Cerebellar cortex (tissue), 1 donor: ENCODE data around the gene MRPL32.
"Not testable (repeated sequence)": the region's sequence is repeated elsewhere in the genome, so short reads cannot be mapped to it uniquely, and the experiment has no call there.

Experiments
- DNase-seq: peaks from one replicate; pipeline ENCODE4 v3.0.0-alpha.2; 2015; ENCODE audit warnings: low spot score

The MRPL32 gene

DNA sequence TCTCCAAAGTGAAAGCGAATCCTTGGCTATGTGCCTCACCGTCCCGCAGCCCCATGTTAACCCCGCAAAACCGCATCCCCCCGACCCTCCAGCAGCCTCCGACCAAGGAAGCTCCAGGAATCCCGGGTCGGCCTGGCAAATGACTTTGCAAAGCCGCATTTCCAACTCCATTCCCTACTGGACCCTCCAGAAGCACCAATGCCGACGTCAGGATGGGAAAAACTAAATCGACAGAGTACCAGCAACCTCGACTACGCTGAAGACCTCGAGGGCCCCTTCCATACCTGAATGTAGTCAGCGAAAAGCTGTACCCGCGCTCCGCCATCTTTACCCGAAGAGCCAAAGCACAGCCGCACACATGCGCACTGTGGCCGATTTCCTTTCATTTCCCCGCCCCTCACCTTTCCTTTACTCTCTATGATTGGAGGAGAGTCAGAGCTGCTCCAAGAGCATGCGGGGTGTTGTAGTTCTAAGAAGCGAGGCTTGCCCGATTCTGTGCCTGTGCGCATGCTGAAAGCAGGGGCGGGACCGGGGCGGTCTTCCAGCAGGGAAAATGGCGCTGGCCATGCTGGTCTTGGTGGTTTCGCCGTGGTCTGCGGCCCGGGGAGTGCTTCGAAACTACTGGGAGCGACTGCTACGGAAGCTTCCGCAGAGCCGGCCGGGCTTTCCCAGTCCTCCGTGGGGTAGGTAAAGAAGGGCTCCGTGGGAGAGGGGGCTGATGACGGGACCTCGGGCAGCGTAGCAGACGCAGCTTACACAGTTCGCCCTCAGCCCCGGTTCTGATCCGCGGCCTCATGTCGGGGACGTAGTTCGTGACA is at the start of gene MRPL32, which contains the start of gene PSMA2:
MRPL32 (plus strand) TSS at position 543 of the 818 bp plus-strand sequence; CDS start at position 554, 11 bp downstream.
PSMA2 (minus strand) TSS at position 341 of the 818 bp plus-strand sequence; CDS start at position 325, 16 bp downstream.
- DNase-seq: peak; percentile 99

DNA sequence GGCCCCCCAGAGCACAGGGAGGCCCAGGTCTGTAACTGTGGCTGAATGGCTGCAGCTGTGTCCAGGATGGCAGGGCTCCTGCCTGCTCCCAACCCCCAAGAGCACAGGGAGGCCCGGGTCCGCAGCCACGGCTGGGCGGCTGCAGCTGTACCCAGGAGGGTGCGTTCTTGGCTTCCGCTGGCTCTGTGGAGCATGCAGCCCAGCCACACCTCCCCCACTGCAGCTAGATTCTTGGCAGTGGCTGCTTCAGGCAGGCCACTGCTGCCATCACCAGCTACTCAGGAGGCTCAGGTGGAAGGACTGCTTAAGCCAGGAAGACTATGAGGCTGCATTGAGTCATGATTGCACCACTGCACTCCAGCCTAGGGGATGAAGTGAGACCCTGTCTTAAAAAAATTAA is 48.2 kb upstream of the MRPL32 start:
- no peak for DNase-seq

DNA sequence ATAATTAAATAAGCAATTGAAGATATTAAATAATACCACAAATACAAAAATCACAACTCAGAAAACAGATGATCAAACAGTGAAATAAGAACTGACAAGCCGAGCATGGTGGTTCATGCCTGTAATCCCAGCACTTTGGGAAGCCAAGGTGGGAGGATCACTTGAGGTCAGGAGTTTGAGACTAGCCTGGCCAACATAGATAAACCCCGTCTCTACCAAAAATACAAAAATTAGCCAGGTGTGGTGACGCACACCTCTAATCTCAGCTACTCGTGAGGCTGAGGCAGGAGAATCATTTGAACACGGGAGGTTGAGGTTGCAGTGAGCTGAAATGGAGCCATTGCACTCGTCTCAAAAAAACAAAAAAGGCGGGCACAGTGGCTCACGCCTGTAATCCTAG is 47.0 kb upstream of the MRPL32 start:
- not testable (repeated sequence) for DNase-seq

DNA sequence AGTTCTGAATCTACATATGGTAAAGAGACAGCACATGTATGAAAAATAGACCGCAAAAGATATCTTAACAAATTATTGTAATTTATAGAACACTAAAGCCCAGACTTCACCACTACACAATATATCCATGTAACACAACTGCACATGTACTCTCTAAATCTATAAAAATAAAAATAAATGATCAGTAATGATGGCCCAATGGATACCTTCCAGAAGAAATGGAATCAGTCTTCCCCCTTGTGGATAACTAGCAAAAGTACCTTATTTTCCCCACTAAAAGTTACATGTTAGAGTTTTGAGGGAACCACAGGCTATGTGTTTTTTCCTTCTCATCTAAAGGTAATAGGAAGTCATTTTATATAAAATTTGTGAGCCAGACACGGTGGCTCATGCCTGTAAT is 46.0 kb upstream of the MRPL32 start:
- no peak for DNase-seq

DNA sequence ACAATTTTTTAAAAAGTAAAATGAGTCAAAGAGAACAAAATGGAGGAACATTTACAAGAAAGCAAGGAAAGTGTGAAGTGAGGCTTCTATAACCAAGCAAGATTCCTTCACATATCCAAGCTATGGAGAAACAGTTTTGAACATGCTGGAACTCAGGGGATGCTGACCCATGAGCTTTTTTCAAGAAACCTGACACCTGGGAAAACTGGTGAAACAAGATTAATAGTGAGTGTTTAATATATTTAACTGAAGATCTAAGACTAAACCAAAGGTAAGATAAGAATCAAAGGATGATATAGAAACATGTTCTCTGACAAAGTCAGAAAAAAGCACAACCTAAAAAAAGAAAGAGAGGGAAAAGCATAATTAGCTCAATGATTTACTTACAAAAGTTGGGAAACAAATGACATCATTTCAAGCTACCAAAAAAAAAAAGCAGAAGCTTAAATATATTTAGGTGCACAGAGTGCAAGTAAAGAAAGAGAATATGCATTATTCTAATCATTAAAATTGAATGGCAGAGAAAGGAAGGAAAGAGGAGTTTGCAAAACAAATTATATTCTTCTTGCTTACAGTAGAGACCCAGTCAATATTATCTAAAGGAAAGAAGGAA is 45.2 kb upstream of the MRPL32 start:
- DNase-seq: no peak

DNA sequence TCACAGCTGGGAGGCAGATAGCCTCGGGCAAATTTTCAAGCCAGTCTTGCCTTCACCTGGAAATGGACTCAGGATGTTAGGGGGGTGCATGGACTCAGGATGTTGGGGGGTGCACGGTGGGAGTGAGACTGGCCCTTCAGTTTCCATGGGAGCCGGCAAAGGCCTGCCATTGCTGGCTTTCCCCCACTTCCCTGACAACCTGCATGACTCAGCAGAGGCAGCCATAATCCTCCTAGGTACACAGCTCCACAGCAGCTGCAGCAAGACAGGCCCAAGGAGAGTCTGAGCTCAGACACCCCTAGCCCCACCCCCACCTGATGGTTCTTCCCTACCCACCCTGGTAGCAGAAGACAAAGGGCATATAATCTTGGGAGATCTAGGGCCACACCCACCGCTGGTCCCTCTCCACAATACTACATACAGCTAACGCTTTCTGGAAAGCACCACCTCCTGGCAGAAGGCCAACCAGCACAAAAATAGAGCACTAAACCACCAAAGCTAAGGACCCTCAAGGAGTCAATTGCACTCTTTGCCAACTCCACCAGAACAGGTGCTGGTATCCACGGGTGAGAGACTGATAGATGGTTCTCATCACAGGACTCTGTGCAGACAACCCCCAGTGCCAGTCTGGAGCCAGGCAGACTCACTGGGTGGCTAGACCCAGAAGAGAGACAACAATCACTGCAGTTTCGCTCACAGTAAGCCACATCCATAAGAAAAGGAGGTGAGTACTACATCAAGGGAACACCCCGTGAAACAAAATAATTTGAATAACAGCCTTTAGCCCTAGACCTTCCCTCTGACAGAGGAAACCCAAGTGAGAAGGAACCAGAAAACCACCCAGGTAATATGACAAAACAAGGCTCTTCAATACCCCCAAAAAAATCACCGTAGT is 38.6 kb upstream of the MRPL32 start:
- no peak for DNase-seq

DNA sequence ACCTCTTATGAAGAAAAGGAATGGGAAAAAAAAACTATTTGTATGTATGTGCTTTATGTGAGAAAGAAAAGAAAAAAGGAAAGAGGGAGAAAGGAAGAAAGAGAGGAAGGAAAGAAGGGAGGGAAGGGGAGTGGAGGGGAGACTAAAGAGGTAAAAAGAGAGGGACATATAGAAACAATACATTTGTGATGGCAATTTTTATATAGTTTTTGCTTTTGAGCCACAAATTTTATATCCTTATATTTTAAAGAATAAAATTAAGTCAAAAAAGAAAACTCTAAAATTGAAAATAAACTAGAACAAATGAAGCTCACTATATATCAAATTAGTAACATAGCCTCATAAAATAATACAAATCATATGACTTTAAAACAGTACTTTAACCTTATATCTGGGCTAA is 31.3 kb upstream of the MRPL32 start:
- no peak for DNase-seq

DNA sequence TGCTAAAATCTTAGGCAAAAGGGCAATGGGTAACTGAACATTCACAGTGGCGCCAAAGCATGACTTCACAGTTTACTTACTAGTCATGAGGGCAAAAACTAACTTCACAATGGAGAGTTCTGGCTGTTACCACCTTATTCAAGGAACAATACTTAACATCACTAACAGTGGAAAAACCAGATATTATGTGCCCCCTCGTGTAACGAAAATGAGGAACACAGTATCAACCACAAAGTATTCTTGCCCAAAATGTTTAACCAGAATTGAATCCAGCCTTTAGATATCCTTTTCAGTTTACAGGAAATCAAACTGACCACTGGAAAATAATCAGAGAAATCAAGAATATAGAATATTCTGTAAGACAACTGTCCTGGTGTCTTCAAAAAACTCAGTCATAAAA is 29.8 kb upstream of the MRPL32 start:
- no peak for DNase-seq

DNA sequence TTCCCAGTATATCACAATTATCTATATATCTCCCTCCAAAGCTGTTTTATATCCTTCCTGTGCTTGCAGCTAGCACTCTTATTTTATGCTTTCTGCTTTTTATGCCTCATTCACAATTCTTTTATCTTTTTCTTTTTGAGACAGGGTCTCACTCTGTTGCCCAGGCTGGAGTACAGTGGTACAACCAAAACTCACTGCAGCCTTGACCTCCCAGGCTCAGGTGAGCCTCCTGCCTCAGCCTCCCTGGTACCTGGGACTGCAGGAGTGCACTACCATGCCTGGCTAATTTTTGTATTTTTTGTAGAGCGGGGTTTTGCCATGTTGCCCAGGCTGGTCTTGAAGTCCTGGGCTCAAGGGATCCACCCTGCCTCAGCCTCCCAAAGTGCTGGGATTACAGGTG is 26.0 kb upstream of the MRPL32 start:
- no peak for DNase-seq

DNA sequence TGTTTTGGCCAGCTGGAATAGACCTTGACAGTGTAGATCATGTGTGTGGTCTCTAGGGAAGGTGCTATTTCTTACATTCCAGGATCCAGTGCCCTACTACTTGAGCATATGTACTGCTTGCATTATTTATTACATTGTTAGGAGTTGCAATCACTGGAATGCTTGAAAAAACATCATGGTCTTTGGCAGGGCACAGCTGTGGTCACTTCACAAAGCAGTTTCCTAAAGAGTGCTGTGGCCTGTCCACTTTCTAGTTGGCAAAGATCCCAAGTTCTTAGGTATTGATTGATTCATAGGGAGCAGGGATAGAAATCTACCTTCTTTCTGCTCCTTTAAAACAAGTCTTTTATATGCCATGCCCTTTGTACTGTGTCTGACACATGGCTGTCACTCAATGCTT is 24.9 kb upstream of the MRPL32 start:
- no peak for DNase-seq

DNA sequence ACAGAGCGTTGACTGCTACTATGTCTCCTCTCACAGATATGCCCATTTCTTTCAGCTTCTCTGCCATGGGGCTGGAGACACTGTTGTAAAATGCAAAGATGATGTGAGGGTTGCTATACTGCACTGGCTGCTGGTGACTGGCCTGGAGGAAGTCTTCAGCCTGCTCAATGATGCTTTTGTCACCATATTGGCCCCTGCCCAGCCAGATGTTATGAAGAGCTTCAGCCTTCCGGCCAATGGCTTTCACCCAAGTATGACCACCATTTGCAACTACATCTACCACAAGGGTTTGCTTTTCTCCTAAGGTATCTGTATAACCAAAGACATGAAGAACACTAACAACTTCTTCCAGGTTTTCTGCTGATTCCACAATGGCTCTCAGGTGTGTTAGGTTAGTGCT is 21.9 kb upstream of the MRPL32 start:
- DNase-seq: no peak

DNA sequence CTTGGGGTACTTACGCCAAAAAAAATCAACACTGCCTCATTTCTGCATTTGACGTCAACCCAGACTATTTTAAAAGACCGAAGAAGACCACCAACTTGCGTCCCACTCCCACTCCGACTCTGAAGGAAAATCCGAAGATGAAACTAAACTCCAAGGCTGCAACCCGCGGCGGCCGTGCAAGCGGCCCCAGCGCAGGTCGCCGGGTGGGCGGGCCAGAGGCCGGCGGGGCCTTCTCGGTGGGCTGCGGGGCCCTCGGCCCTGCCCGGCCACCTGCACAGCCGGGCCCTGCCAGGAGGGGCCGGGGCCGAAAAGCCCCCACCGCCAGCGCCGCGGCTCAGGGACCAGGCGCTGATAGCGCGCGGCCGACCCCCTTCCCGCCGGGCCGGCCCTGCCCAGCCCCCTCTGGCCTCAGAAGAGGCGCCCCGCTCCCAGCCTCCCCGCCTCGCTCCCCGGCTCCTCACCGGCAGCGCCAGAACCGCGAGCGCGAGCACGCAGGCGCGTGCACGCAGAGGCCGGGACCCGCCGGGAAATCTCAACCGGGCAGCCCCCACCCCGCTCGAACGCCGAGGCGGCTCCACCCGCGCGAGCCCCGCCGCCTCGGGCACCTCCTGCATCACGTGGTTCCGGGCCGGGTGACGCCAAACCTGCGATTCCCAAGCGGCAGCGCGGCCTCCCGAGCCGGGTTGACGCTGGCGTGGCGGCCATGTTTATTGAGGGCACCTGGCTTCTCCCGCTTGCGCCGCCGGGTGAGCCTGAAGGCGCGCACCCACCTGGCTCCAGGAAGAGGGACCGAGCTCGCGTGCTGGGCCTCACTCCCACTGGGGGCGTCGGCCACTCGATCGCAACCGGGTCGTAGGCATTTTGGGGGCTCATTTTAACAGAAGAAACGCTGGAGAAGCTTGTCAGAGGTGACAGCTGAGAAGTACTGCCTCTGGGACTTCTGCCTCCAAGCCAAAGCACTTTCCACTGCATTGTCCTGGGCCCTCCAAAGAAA is 20.4 kb upstream of the MRPL32 start, which contains the start of gene C7orf25:
C7orf25 (minus strand) TSS at position 617 of the 994 bp plus-strand sequence. CDS start 1,170 bp downstream, outside the sequence.
- peak; percentile 96 for DNase-seq

DNA sequence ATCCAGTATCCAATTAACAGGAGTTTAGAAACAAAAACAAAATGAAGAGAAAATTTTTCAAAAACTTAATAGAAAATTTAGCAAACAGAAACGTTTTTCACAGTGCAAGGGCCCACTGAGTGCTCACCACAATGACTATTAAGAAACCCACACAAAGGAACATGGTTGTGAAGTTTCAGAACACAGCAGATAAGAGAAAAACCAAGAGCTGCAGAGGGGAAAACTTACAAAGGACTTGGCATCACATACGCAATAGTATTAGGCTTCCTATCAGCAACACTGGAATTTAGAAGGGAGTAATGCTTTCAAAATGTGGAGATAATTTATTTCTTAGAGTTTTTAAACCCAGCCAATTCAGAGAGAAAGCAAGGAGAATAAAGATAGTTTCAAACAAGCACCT is 18.6 kb upstream of the MRPL32 start:
- DNase-seq: no peak

DNA sequence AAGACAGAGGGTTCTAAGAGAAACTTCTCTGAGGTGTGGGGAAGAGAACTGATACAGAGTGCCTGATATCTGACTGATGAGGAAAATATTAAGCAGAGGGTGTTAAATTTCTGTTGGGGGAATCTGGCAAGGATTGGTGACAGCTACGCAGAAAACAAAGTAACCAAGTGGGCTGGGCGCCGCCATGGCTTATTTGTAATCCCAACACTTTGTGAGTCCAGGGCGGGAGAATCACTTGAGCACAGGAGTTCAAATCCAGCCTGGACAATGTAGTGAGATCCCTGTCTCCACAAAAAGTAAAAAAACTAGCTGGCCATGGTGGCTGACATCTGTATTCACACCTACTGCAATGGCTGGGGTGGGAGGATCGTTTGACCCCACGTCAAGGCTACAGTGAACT is 18.2 kb upstream of the MRPL32 start:
- no peak for DNase-seq

DNA sequence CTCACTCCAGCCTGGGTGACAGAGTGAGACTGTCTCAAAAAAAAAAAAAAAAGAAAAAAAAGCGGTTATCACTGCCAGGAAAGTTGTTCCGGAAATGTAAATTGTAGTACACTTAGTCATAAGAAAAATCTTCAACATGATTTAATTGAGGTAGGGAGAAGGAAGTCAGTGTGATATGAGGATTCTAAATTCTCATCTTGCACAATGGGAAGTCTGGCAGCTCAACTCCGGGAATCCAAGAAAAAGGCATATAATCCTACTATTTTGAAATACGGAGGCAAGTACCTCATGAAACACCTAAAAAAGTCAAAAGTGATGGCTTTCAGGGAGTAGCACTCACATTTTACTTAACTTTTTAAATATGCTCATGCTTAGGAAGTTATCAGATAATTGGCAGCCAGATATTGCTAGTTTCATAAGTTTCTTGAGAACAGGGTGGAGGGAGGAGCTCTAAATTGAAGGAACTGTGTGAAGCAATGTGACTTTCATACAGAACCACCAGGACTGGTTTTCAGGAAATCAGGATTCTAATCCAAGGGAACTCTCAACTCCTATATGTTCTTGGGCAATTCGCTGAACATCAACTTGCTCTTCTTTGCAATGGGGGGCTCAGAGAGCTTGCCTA is 17.6 kb upstream of the MRPL32 start:
- DNase-seq: no peak

DNA sequence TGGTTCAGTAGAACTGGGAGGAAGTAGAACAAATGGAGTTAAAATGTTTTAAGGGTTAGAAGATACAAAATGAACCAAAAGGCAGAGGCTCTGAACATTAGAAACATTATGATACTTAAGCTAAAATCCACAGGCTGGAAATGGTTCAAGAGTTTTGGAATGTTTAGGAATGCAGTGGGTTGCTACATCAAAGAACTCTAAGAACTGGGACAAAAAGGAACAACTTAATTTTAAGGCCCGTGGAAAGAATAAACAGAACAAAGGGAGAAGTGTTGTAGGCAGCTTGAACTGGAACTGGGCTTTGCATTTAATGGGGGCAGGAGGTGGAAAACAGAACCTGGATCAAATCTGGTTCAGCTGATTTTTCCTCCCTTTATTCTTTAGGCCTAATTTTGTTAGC is 16.8 kb upstream of the MRPL32 start:
- no peak for DNase-seq

DNA sequence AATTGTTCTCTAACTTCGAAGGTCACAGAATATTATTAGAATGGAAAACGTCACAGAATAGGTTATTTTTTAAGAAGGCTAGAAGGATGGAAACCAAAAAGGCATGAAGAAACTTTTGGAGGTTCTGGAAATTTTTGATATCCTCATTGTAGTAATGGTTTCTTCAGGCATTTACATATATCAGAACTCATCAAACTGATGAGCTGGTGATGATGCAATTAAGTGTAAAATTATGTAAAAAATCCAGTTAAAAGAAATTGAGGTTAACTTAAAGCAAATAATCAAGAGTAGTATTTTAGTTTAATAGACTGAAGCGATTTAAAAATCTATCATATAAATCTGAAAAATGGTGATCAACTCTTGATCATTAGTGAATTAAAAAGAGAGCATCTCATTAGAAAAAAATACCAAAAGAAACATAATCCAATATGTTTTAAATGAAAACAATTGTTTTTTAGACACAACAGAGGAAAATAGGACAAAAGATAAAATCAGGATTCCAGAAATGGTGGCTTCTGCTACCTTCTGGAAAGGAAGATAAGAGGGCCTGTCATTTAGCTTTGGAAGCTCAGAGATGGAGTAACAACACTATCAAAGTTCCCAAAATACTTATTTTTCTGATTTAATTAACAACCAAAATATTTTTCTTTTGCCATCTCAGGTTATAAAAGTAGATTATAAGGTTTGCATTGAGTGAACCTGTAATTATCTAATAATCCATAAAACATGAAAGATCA is 10.0 kb upstream of the MRPL32 start:
- DNase-seq: no peak

DNA sequence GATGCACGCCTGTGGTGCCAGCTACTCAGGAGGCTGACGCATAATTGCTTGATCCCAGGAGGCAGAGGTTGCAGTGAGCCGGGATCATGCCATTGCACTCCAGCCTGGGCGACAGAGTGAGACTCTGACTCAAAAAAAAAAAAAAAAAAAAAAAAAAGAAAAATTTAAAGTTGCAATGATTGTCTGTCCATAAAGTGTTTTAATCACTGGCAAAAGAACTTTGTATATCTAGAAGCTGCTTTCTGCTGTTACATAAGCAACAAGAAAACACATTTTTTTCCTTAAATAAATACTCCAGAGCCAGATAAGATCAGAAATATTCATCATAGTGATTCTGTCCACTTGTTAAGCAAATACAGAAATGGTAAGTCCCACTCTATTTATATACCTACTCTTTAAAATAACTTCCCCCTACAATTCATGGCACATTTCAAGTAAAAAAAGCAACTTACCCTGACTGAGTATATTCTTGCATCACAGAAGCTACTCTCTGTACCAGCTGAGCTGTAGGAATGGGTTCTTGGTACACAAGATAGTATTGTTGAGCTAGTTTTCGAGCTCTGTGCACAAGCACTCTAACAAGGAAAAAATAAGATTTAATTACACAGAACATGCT is 7.8 kb upstream of the MRPL32 start:
- DNase-seq: no peak

DNA sequence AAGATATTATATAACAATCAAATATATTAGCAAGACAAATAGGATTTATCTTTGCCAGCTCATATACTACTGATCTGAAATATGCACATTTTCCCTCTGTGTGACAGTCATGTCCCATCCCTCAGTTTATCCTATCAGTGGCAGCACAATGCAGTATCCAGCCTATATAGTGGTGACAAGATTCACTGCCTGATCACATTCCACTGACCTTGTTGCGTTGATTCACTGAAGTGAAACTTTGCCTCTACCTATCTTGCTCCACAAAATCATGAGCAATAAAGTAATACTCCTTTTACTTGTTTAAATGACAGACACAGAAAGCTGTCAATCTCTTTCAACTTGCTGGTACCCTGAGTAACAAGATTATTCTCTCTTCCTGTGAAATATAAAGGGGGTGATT is 6.5 kb upstream of the MRPL32 start:
- no peak for DNase-seq

DNA sequence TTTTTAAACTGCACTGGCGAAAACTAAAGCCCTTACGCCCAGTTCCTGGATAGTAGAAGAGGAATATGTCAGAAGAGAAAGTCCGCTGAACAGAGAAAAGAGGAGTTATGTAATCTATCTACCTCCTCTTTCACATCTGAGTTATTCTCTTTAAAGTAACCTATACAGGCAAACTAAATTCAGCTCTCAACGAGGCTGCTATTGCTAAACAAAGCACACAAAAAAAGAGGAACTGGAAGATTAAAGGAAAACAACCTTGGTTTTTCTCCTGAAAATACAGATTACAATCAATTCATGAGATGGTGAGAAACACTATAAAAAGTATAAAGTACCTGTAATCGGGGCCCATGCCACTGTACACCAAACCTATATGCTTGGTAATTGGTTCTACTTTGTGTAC is 6.0 kb upstream of the MRPL32 start:
- DNase-seq: no peak
